ENCODE data around the gene MIDN. TPM values are rescaled to one million over a fixed set of nuclear protein-coding genes. Genes with fewer than 3 reads are reported as not detected.
A peak's percentile ranks its signal among the peaks of the same experiment; 100 is the strongest.

MIDN gene
- total RNA-seq, 2 donors from 2014 or later, result 85.9 to 88.3 TPM

- DNase-seq (ENCODE audit: low spot score), result no peak
- peaks cover 11 to 13% of the 10 kb centered on the region in 2 donors for H3K27me3 Mint-ChIP-seq
- H3K27ac Mint-ChIP-seq, result no peak overlapping the region
- ATAC-seq, result no peak
- H3K9me3 Mint-ChIP-seq, result no peaks in the 10 kb centered on the region
- H3K4me1 Mint-ChIP-seq (ENCODE audit: low read depth in 2 of 2), result peaks cover 11 to 16% of the 10 kb centered on the region in 2 donors
- no peaks in the 10 kb centered on the region for H3K36me3 Mint-ChIP-seq
- H3K4me3 Mint-ChIP-seq, result no peak overlapping the region
Observed at GRCh38 chr19:1283917-1284292, 35.5 kb downstream of the MIDN start.

- H3K4me1 Mint-ChIP-seq (ENCODE audit: low read depth in 2 of 2), result peaks cover 11 to 16% of the 10 kb centered on the region in 2 donors
- H3K4me3 Mint-ChIP-seq, result no peak overlapping the region
- H3K27ac Mint-ChIP-seq, result no peak overlapping the region
- H3K9me3 Mint-ChIP-seq, result no peaks in the 10 kb centered on the region
- no peak for ATAC-seq
- DNase-seq (ENCODE audit: low spot score), result no peak
- H3K27me3 Mint-ChIP-seq, result peaks cover 13 to 14% of the 10 kb centered on the region in 2 donors
- H3K36me3 Mint-ChIP-seq, result no peaks in the 10 kb centered on the region
Observed at GRCh38 chr19:1284293-1284978, 36.1 kb downstream of the MIDN start.

- DNase-seq (ENCODE audit: low spot score), result no peak
- no peak overlapping the region for H3K27ac Mint-ChIP-seq
- peaks cover 13 to 14% of the 10 kb centered on the region in 2 donors for H3K27me3 Mint-ChIP-seq
- H3K4me3 Mint-ChIP-seq, result no peak overlapping the region
- no peak for ATAC-seq
- H3K36me3 Mint-ChIP-seq, result no peaks in the 10 kb centered on the region
- peaks cover 4 to 10% of the 10 kb centered on the region in 2 donors for H3K4me1 Mint-ChIP-seq (ENCODE audit: low read depth in 2 of 2)
- H3K9me3 Mint-ChIP-seq, result no peaks in the 10 kb centered on the region
Observed at GRCh38 chr19:1284979-1285736, 36.8 kb downstream of the MIDN start.

GRCh38 chr19:1285737-1286360, 37.5 kb downstream of the MIDN start, which contains the start of gene EFNA2:
Gene EFNA2 (plus strand): TSS chr19:1285873. CDS start chr19:1286169, 296 bp downstream.
- DNase-seq (ENCODE audit: low spot score), result no peak
- no peak for ATAC-seq
- Mint-ChIP-seq H3K27me3 (peaks cover 13 to 14% of the 10 kb centered on the region in 2 donors), H3K9me3 (no peaks in the 10 kb centered on the region), H3K27ac (no peak within 1 kb of the TSS), H3K4me1 (ENCODE audit: low read depth in 2 of 2) (peaks cover 0 to 8% of the 10 kb centered on the region in 2 donors), H3K4me3 (peak within 1 kb of the TSS; percentile 48), H3K36me3 (no peaks in the 10 kb centered on the region)

GRCh38 chr19:1286487-1287353, 38.3 kb downstream of the MIDN start:
- peaks cover 13 to 14% of the 10 kb centered on the region in 2 donors for H3K27me3 Mint-ChIP-seq
- peaks cover 0 to 8% of the 10 kb centered on the region in 2 donors for H3K4me1 Mint-ChIP-seq (ENCODE audit: low read depth in 2 of 2)
- H3K9me3 Mint-ChIP-seq, result no peaks in the 10 kb centered on the region
- no peak overlapping the region for H3K27ac Mint-ChIP-seq
- H3K4me3 Mint-ChIP-seq, result peak overlapping the region; percentile 48
- DNase-seq (ENCODE audit: low spot score) (no peak), ATAC-seq (no peak)
- no peaks in the 10 kb centered on the region for H3K36me3 Mint-ChIP-seq

- no peaks in the 10 kb centered on the region for H3K9me3 Mint-ChIP-seq
- no peak overlapping the region for H3K4me3 Mint-ChIP-seq
- no peak overlapping the region for H3K27ac Mint-ChIP-seq
- H3K4me1 Mint-ChIP-seq (ENCODE audit: low read depth in 2 of 2), result peaks cover 0 to 8% of the 10 kb centered on the region in 2 donors
- ATAC-seq (no peak), DNase-seq (ENCODE audit: low spot score) (no peak)
- H3K36me3 Mint-ChIP-seq, result no peaks in the 10 kb centered on the region
- peaks cover 13 to 18% of the 10 kb centered on the region in 2 donors for H3K27me3 Mint-ChIP-seq
Observed at GRCh38 chr19:1287354-1288225, 39.2 kb downstream of the MIDN start.

- DNase-seq (ENCODE audit: low spot score) (no peak), ATAC-seq (no peak)
- Mint-ChIP-seq H3K36me3 (no peaks in the 10 kb centered on the region), H3K27me3 (peaks cover 13 to 19% of the 10 kb centered on the region in 2 donors), H3K4me3 (no peak overlapping the region), H3K4me1 (ENCODE audit: low read depth in 2 of 2) (peaks cover 0 to 8% of the 10 kb centered on the region in 2 donors), H3K27ac (no peak overlapping the region), H3K9me3 (no peaks in the 10 kb centered on the region)
Observed at GRCh38 chr19:1288226-1288612, 39.8 kb downstream of the MIDN start.

GRCh38 chr19:1288833-1289685, 40.7 kb downstream of the MIDN start:
- H3K9me3 Mint-ChIP-seq, result no peaks in the 10 kb centered on the region
- peaks cover 11 to 18% of the 10 kb centered on the region in 2 donors for H3K27me3 Mint-ChIP-seq
- DNase-seq (ENCODE audit: low spot score) (no peak), ATAC-seq (peak in 1 of 2 donors; percentile 1)
- H3K4me1 Mint-ChIP-seq (ENCODE audit: low read depth in 2 of 2), result peaks cover 0 to 8% of the 10 kb centered on the region in 2 donors
- no peaks in the 10 kb centered on the region for H3K36me3 Mint-ChIP-seq
- H3K4me3 Mint-ChIP-seq, result no peak overlapping the region
- no peak overlapping the region for H3K27ac Mint-ChIP-seq

- Mint-ChIP-seq H3K4me3 (no peak overlapping the region), H3K4me1 (ENCODE audit: low read depth in 2 of 2) (peaks cover 0 to 6% of the 10 kb centered on the region in 2 donors), H3K36me3 (no peaks in the 10 kb centered on the region), H3K9me3 (no peaks in the 10 kb centered on the region), H3K27ac (no peak overlapping the region), H3K27me3 (peaks cover 5 to 16% of the 10 kb centered on the region in 2 donors)
- ATAC-seq (no peak), DNase-seq (ENCODE audit: low spot score) (no peak)
Observed at GRCh38 chr19:1289686-1290025, 41.3 kb downstream of the MIDN start.

GRCh38 chr19:1290196-1290702, 41.9 kb downstream of the MIDN start:
- Mint-ChIP-seq H3K27ac (no peak overlapping the region), H3K4me1 (ENCODE audit: low read depth in 2 of 2) (peaks cover 0 to 5% of the 10 kb centered on the region in 2 donors), H3K36me3 (no peaks in the 10 kb centered on the region), H3K9me3 (no peaks in the 10 kb centered on the region), H3K27me3 (peaks cover 0 to 13% of the 10 kb centered on the region in 2 donors), H3K4me3 (no peak overlapping the region)
- DNase-seq (ENCODE audit: low spot score) (no peak), ATAC-seq (no peak)

- no peak overlapping the region for H3K4me3 Mint-ChIP-seq
- ATAC-seq (no peak), DNase-seq (ENCODE audit: low spot score) (no peak)
- H3K36me3 Mint-ChIP-seq, result no peaks in the 10 kb centered on the region
- H3K27ac Mint-ChIP-seq, result no peak overlapping the region
- H3K9me3 Mint-ChIP-seq, result no peaks in the 10 kb centered on the region
- peaks cover 0 to 5% of the 10 kb centered on the region in 2 donors for H3K4me1 Mint-ChIP-seq (ENCODE audit: low read depth in 2 of 2)
- H3K27me3 Mint-ChIP-seq, result peaks cover 0 to 13% of the 10 kb centered on the region in 2 donors
Observed at GRCh38 chr19:1290703-1291651, 42.6 kb downstream of the MIDN start.
